Esophagus squamous epithelium (tissue), 4 donors: ENCODE measurements around the gene PDIK1L.

Experiments used
- CTCF ChIP-seq, 6 experiments: fragments of 450-650 bp in 4 of 6; fragments of 200-600 bp in 2 of 6; sonication (generic) in 2 of 6; IDR thresholded peaks; one replicate each; pipeline ENCODE4 v1.5.1; 2016 to 2019; ENCODE audit warnings: antibody characterized with exemption in 6 of 6, mild to moderate bottlenecking in 4 of 6, moderate library complexity in 4 of 6
- POLR2A ChIP-seq, 4 donors: fragments of 450-650 bp; IDR thresholded peaks; one replicate each; pipeline ENCODE4 v1.6.1; 2017; ENCODE audit warnings: antibody characterized with exemption in 4 of 4, mild to moderate bottlenecking in 4 of 4, moderate library complexity in 3 of 4

DNA sequence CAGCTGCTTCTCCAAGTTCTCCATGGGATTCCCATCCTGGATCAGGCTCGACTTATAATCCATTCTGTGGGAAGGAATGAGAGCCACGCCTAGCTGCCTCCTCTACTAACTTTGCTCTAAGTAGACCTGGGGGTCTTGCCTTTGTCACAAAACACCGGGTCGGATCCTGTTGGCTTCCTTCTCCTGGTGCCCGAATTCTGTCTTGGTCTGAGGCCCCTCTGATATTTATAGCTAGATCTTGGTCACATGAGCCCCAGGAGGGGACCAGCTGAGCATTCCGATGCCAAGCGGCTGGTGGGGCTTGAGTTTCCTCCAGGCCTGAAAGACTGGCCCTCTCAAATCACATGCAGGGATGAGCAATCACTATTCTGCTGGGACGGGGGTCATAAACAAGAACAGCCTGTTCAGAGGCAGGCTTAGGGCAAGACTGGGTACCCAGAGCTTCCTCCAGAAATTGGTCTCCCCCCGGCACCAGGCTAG is 44.2 kb upstream of the PDIK1L start, which contains the start of gene TRIM63:
- TF ChIP-seq CTCF (IDR thresholded peaks at IDR 0.05) (no peak), POLR2A (IDR thresholded peaks at IDR 0.05) (no peak)
